Endothelial cell of umbilical vein (primary cell): ENCODE data around the gene TANGO6.
"Not testable (repeated sequence)": the region's sequence is repeated elsewhere in the genome, so short reads cannot be mapped to it uniquely, and the experiment has no call there.

Experiments used
- EZH2 ChIP-seq: IDR thresholded peaks from 2 replicates; pipeline ENCODE4 v1.6.1; 2012; ENCODE audit warnings: borderline replicate concordance, low read depth, mild to moderate bottlenecking, moderate library complexity, low read length, inconsistent platforms; ENCODE audit not compliant: severe bottlenecking
- FOS ChIP-seq: IDR thresholded peaks from 2 replicates; pipeline ENCODE4 v1.6.1; 2011; ENCODE audit warnings: mild to moderate bottlenecking, low read length, moderate library complexity, borderline replicate concordance; ENCODE audit not compliant: insufficient read depth
- JUN ChIP-seq: IDR thresholded peaks from 2 replicates; pipeline ENCODE4 v1.6.1; 2011; ENCODE audit warnings: borderline replicate concordance, low read depth; ENCODE audit not compliant: insufficient read length, insufficient read depth
- MYC ChIP-seq: IDR thresholded peaks from one replicate; pipeline ENCODE4 v1.6.1; 2011; ENCODE audit warnings: mild to moderate bottlenecking, low read depth, low read length
- POLR2A ChIP-seq: IDR thresholded peaks from 2 replicates; pipeline ENCODE4 v1.6.1; 2012; ENCODE audit warnings: low read depth, mild to moderate bottlenecking, control low read depth, low read length
- POLR2AphosphoS5 ChIP-seq: IDR thresholded peaks from 2 replicates; pipeline ENCODE4 v1.6.1; 2012; ENCODE audit warnings: low read depth, mild to moderate bottlenecking, control low read depth, low read length, moderate library complexity; ENCODE audit not compliant: insufficient read depth
- TF ChIP-seq, protein P1 (sequence below), 2 donors: IDR thresholded peaks; 1 replicate in 1 of 2; 2 replicates in 1 of 2; pipeline ENCODE4 v1.5.1; 2011; ENCODE audit warnings: low read length in 2 of 2, mild to moderate bottlenecking in 2 of 2, moderate library complexity in 2 of 2, control low read depth in 1 of 2, inconsistent platforms in 1 of 2, low read depth in 1 of 2; ENCODE audit not compliant: insufficient read depth in 1 of 2; ENCODE audit errors: extremely low read depth in 1 of 2
- TF ChIP-seq, protein P2 (sequence below): IDR thresholded peaks from 2 replicates; pipeline ENCODE4 v1.6.1; 2011; ENCODE audit not compliant: insufficient read depth, insufficient read length

DNA sequence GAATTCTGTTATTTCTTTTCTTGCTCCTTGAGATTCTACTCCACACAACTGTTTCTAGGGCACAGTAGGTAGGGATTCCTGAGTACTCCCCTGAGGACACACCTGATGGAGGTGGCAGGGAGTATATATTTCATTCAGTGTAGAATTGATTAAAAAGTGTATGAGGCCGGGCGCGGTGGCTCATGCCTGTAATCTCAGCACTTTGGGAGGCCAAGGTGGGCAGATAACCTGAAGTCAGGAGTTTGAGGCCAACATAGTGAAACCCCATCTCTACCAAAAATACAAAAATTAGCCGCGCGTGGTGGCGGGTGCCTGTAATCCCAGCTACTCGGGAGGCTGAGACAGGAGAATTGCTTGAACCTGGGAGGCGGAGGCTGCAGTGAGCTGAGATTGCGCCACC lies 283.5 kb downstream of the TANGO6 start:
- TF ChIP-seq, protein P1, sequence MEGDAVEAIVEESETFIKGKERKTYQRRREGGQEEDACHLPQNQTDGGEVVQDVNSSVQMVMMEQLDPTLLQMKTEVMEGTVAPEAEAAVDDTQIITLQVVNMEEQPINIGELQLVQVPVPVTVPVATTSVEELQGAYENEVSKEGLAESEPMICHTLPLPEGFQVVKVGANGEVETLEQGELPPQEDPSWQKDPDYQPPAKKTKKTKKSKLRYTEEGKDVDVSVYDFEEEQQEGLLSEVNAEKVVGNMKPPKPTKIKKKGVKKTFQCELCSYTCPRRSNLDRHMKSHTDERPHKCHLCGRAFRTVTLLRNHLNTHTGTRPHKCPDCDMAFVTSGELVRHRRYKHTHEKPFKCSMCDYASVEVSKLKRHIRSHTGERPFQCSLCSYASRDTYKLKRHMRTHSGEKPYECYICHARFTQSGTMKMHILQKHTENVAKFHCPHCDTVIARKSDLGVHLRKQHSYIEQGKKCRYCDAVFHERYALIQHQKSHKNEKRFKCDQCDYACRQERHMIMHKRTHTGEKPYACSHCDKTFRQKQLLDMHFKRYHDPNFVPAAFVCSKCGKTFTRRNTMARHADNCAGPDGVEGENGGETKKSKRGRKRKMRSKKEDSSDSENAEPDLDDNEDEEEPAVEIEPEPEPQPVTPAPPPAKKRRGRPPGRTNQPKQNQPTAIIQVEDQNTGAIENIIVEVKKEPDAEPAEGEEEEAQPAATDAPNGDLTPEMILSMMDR (IDR thresholded peaks at IDR 0.05; ENCODE audit: extremely low read depth in 1 of 2, insufficient read depth in 1 of 2, low read depth in 1 of 2, low read length in 2 of 2), result not testable (repeated sequence)
- TF ChIP-seq POLR2AphosphoS5, POLR2A, JUN, EZH2, FOS, MYC: not testable (repeated sequence)
- TF ChIP-seq, protein P2, sequence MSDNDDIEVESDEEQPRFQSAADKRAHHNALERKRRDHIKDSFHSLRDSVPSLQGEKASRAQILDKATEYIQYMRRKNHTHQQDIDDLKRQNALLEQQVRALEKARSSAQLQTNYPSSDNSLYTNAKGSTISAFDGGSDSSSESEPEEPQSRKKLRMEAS, result not testable (repeated sequence)
